ENCODE data around the gene RALGPS1. TPM values are rescaled to one million over a fixed set of nuclear protein-coding genes. Genes with fewer than 3 reads are reported as not detected.

Gene RALGPS1
- polyA plus RNA-seq, 1 of the 3 experiments (the other 2 are of a cell fraction): 3.9 TPM

DNA sequence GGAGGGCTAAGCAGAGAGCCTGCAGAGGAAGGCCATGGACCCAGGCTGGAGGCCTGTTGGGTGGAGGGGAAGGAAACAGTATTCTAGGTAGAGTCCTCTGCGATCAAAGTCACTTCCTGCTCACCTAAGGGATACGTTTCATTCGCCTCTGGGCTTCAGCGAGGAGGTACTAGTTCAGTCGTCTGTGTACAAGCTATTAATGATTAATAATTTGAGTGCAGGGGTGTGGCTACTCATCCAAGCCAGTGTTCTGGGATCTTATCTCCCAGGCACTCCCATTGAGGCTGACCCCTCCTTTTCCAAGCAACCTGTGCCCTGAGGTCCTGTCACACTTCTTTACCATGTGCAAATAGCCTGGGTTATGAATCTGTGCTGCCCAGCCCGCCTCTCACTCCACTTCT, 25.2 kb downstream of the RALGPS1 start:
- TF ChIP-seq RCOR1 (IDR thresholded peaks at IDR 0.05; ENCODE audit: low read length) (no peak), TAF1 (IDR thresholded peaks at IDR 0.05; ENCODE audit: borderline replicate concordance, low read depth, low read length) (no peak), REST (IDR thresholded peaks at IDR 0.05; ENCODE audit: low read depth, low read length) (no peak), RXRA (IDR thresholded peaks at IDR 0.05; ENCODE audit: borderline replicate concordance, low read depth) (no peak), JUND (IDR thresholded peaks at IDR 0.05) (no peak), EZH2phosphoT487 (IDR thresholded peaks at IDR 0.05; ENCODE audit: borderline replicate concordance, low read depth) (no peak), GATA2 (CRISPR knock-in tag; IDR thresholded peaks at IDR 0.05) (no peak), CHD2 (IDR thresholded peaks at IDR 0.05; ENCODE audit: low read length, partially characterized antibody) (no peak), TCF12 (IDR thresholded peaks at IDR 0.05) (no peak), USF1 (IDR thresholded peaks at IDR 0.05; ENCODE audit: borderline replicate concordance, low read depth) (no peak), POLR2AphosphoS5 (IDR thresholded peaks at IDR 0.05; ENCODE audit: low read depth, low read length) (no peak)
- TF ChIP-seq, protein P1, sequence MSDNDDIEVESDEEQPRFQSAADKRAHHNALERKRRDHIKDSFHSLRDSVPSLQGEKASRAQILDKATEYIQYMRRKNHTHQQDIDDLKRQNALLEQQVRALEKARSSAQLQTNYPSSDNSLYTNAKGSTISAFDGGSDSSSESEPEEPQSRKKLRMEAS (IDR thresholded peaks at IDR 0.05; ENCODE audit: low read depth): no peak
- TF ChIP-seq, protein P2, sequence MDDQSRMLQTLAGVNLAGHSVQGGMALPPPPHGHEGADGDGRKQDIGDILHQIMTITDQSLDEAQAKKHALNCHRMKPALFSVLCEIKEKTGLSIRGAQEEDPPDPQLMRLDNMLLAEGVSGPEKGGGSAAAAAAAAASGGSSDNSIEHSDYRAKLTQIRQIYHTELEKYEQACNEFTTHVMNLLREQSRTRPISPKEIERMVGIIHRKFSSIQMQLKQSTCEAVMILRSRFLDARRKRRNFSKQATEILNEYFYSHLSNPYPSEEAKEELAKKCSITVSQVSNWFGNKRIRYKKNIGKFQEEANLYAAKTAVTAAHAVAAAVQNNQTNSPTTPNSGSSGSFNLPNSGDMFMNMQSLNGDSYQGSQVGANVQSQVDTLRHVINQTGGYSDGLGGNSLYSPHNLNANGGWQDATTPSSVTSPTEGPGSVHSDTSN (IDR thresholded peaks at IDR 0.05): no peak
- TF ChIP-seq, protein P3, sequence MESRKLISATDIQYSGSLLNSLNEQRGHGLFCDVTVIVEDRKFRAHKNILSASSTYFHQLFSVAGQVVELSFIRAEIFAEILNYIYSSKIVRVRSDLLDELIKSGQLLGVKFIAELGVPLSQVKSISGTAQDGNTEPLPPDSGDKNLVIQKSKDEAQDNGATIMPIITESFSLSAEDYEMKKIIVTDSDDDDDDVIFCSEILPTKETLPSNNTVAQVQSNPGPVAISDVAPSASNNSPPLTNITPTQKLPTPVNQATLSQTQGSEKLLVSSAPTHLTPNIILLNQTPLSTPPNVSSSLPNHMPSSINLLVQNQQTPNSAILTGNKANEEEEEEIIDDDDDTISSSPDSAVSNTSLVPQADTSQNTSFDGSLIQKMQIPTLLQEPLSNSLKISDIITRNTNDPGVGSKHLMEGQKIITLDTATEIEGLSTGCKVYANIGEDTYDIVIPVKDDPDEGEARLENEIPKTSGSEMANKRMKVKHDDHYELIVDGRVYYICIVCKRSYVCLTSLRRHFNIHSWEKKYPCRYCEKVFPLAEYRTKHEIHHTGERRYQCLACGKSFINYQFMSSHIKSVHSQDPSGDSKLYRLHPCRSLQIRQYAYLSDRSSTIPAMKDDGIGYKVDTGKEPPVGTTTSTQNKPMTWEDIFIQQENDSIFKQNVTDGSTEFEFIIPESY (IDR thresholded peaks at IDR 0.05; ENCODE audit: borderline replicate concordance, low read depth): no peak
- H3K9me2 ChIP-seq: no peaks in the 10 kb centered on the region
- H3K4me1 ChIP-seq (ENCODE audit: control insufficient read depth in 1 of 2, insufficient read depth in 2 of 2, low read depth in 1 of 2, low read length in 1 of 2): peaks cover 0 to 4% of the 10 kb centered on the region in 2 experiments; a peak in 2 of 4 replicates
- H4K20me1 ChIP-seq (ENCODE audit: insufficient read depth): no peaks in the 10 kb centered on the region
- no peak overlapping the region for H3K4me2 ChIP-seq
- no peaks in the 10 kb centered on the region for H3K27me3 ChIP-seq (ENCODE audit: insufficient read depth)
- no peaks in the 10 kb centered on the region for H3F3A ChIP-seq (replicated peaks; ENCODE audit: insufficient read depth)
- H3K27ac ChIP-seq (ENCODE audit: low read depth in 2 of 2, low read length in 1 of 2): no peak overlapping the region
- no peak overlapping the region for H3K4me3 ChIP-seq (ENCODE audit: low read depth in 2 of 2, low read length in 1 of 2)
- no peaks in the 10 kb centered on the region for H3K9me3 ChIP-seq
- ChIA-PET POLR2A (no interaction called here), CTCF (interaction anchor here (0.6 to 8.1 kb wide), 48 partner anchors 8 to 476 kb away, joined by 3 to 202 read pairs (median 5); partner anchors contain the start of gene RALGPS1)
- no peak overlapping the region for H2AFZ ChIP-seq (ENCODE audit: low read depth)
- no peaks in the 10 kb centered on the region for H3K36me3 ChIP-seq (replicated peaks in 1 of 2; ENCODE audit: control insufficient read depth in 1 of 2, insufficient read depth in 2 of 2, low read length in 1 of 2)
- WGBS (ENCODE audit: low lambda C conversion rate): 81% methylated on average over 6 of the region's 6 CpGs
- DNase-seq: no peak
- no peaks in the 10 kb centered on the region for H3K79me2 ChIP-seq (ENCODE audit: insufficient read depth)
- H3K9ac ChIP-seq: no peak overlapping the region
